Effector CD4-positive, alpha-beta T cell (primary cell): ENCODE data around the gene CADPS.

ENCODE experiments used
- DNase-seq: peaks from one replicate; pipeline ENCODE4 v3.0.0-alpha.2; 2020

The CADPS gene

GRCh38 chr3:62873451-62873760, 1.8 kb downstream of the CADPS start:
- DNase-seq = no peak

GRCh38 chr3:62872318-62872717, 2.9 kb downstream of the CADPS start:
- DNase-seq = no peak

GRCh38 chr3:62870321-62870720, 4.9 kb downstream of the CADPS start:
- DNase-seq = no peak

GRCh38 chr3:62863648-62864047, 11.6 kb downstream of the CADPS start:
- DNase-seq = no peak

- DNase-seq = no peak
Observed at GRCh38 chr3:62859203-62859791, 15.9 kb downstream of the CADPS start.

GRCh38 chr3:62845996-62846395, 29.2 kb downstream of the CADPS start:
- DNase-seq = no peak

- DNase-seq = no peak
Observed at GRCh38 chr3:62843508-62843907, 31.7 kb downstream of the CADPS start.

- DNase-seq = no peak
Observed at GRCh38 chr3:62839748-62840147, 35.5 kb downstream of the CADPS start.

GRCh38 chr3:62837145-62837787, 38.0 kb downstream of the CADPS start:
- no peak for DNase-seq

GRCh38 chr3:62835554-62836236, 39.5 kb downstream of the CADPS start:
- no peak for DNase-seq

GRCh38 chr3:62833538-62833937, 41.7 kb downstream of the CADPS start:
- no peak for DNase-seq

GRCh38 chr3:62832553-62832952, 42.7 kb downstream of the CADPS start:
- no peak for DNase-seq

- no peak for DNase-seq
Observed at GRCh38 chr3:62830727-62831322, 44.4 kb downstream of the CADPS start.

- DNase-seq = no peak
Observed at GRCh38 chr3:62827550-62827949, 47.7 kb downstream of the CADPS start.

GRCh38 chr3:62824965-62825592, 50.1 kb downstream of the CADPS start:
- no peak for DNase-seq

GRCh38 chr3:62823461-62824050, 51.7 kb downstream of the CADPS start:
- no peak for DNase-seq

GRCh38 chr3:62822905-62823304, 52.3 kb downstream of the CADPS start:
- DNase-seq = no peak

GRCh38 chr3:62818347-62818746, 56.9 kb downstream of the CADPS start:
- DNase-seq = no peak

GRCh38 chr3:62817678-62818077, 57.5 kb downstream of the CADPS start:
- no peak for DNase-seq

- DNase-seq = no peak
Observed at GRCh38 chr3:62815981-62816380, 59.2 kb downstream of the CADPS start.

GRCh38 chr3:62812631-62813030, 62.6 kb downstream of the CADPS start:
- DNase-seq = no peak

GRCh38 chr3:62811119-62811518, 64.1 kb downstream of the CADPS start:
- no peak for DNase-seq

- DNase-seq = no peak
Observed at GRCh38 chr3:62809369-62809768, 65.8 kb downstream of the CADPS start.
